Peyer's patch (tissue), 4 donors: ENCODE results near the gene PBX4. TPM values are rescaled to one million over a fixed set of nuclear protein-coding genes. Genes with fewer than 3 reads are reported as not detected.
A peak's percentile ranks its signal among the peaks of the same experiment; 100 is the strongest.

Source experiments
- DNase-seq, 3 donors: peaks; one replicate each; pipeline ENCODE4 v3.0.0-alpha.2; 2017 to 2019
- H3K27ac ChIP-seq, 4 donors: fragments of 200-600 bp; sonication (generic); one replicate each; pipeline ENCODE4 v1.5.1; 2016 to 2019
- H3K27me3 ChIP-seq, 2 donors: fragments of 200-600 bp; sonication (generic); one replicate each; pipeline ENCODE4 v1.5.1; 2019
- H3K36me3 ChIP-seq, 3 donors: fragments of 200-600 bp; sonication (generic); one replicate each; pipeline ENCODE4 v1.5.1; 2016 to 2019
- H3K4me1 ChIP-seq, 4 donors: fragments of 200-600 bp; sonication (generic); one replicate each; pipeline ENCODE4 v1.5.1; 2016 to 2019
- H3K4me3 ChIP-seq, 4 donors: fragments of 200-600 bp; sonication (generic); 1 replicate in 3 of 4; 2 replicates in 1 of 4; pipeline ENCODE4 v1.5.1; 2016 to 2019; ENCODE audit warnings: mild to moderate bottlenecking in 1 of 4
- H3K9me3 ChIP-seq, 4 donors: fragments of 200-600 bp; sonication (generic); one replicate each; pipeline ENCODE4 v1.5.1; 2016 to 2019; ENCODE audit warnings: mild to moderate bottlenecking in 1 of 4
- CTCF ChIP-seq, 6 experiments: fragments of 450-650 bp in 4 of 6; fragments of 200-600 bp in 2 of 6; sonication (generic) in 1 of 6; IDR thresholded peaks; one replicate each; pipeline ENCODE4 v1.5.1; 2017 to 2019; ENCODE audit warnings: antibody characterized with exemption in 6 of 6, mild to moderate bottlenecking in 3 of 6, moderate library complexity in 1 of 6
- POLR2A ChIP-seq, 2 donors: fragments of 450-650 bp; IDR thresholded peaks; one replicate each; pipeline ENCODE4 v1.5.1; 2017; ENCODE audit warnings: antibody characterized with exemption in 2 of 2, mild to moderate bottlenecking in 2 of 2, moderate library complexity in 2 of 2
- total RNA-seq, 4 donors: library from RNA; depleted of rRNA; stranded (reverse); fragments of >200 nt; gene quantifications; one replicate each; pipeline ENCODE4 v1.1.0, GENCODE V29; 2016

The PBX4 gene
- total RNA-seq, 4 donors from 2014 or later: 6.8 to 23.1 (median 14.1) TPM

GRCh38 chr19:19584356-19584755 is 34.1 kb downstream of the PBX4 start:
- no peaks in the 10 kb centered on the region for H3K27me3 ChIP-seq
- no peak for TF ChIP-seq POLR2A (IDR thresholded peaks at IDR 0.05)
- no peak for TF ChIP-seq CTCF (IDR thresholded peaks at IDR 0.05)
- no peak for DNase-seq
- peaks cover 0 to 7% (median 0%) of the 10 kb centered on the region in 4 donors for H3K4me1 ChIP-seq
- no peaks in the 10 kb centered on the region for H3K36me3 ChIP-seq
- H3K9me3 ChIP-seq: no peaks in the 10 kb centered on the region
- no peak overlapping the region for H3K4me3 ChIP-seq
- no peak overlapping the region for H3K27ac ChIP-seq

- Histone ChIP-seq H3K36me3 (no peaks in the 10 kb centered on the region), H3K4me3 (no peak overlapping the region), H3K9me3 (no peaks in the 10 kb centered on the region), H3K27ac (no peak overlapping the region), H3K27me3 (no peaks in the 10 kb centered on the region), H3K4me1 (peaks cover 0 to 7% (median 0%) of the 10 kb centered on the region in 4 donors)
- no peak for DNase-seq
- TF ChIP-seq POLR2A (IDR thresholded peaks at IDR 0.05) (no peak), CTCF (IDR thresholded peaks at IDR 0.05) (no peak)
Observed at GRCh38 chr19:19582471-19582870, 36.0 kb downstream of the PBX4 start.

GRCh38 chr19:19581391-19581790 is 37.1 kb downstream of the PBX4 start:
- DNase-seq: no peak
- TF ChIP-seq POLR2A (IDR thresholded peaks at IDR 0.05): no peak
- TF ChIP-seq CTCF (IDR thresholded peaks at IDR 0.05): no peak
- no peak overlapping the region for H3K27ac ChIP-seq

GRCh38 chr19:19580418-19580817 is 38.1 kb downstream of the PBX4 start:
- H3K36me3 ChIP-seq: no peaks in the 10 kb centered on the region
- peaks cover 0 to 7% (median 0%) of the 10 kb centered on the region in 4 donors for H3K4me1 ChIP-seq
- H3K4me3 ChIP-seq: no peak overlapping the region
- H3K27me3 ChIP-seq: no peaks in the 10 kb centered on the region
- H3K9me3 ChIP-seq: no peaks in the 10 kb centered on the region
- no peak for DNase-seq
- no peak for TF ChIP-seq POLR2A (IDR thresholded peaks at IDR 0.05)
- TF ChIP-seq CTCF (IDR thresholded peaks at IDR 0.05): no peak
- H3K27ac ChIP-seq: peak overlapping the region in 2 of 4 donors; percentile 44 to 72

More at GRCh38 chr19:19581391-19581790, 37.1 kb downstream of the PBX4 start:
- no peaks in the 10 kb centered on the region for H3K9me3 ChIP-seq
- H3K27me3 ChIP-seq: no peaks in the 10 kb centered on the region
- H3K36me3 ChIP-seq: no peaks in the 10 kb centered on the region
- peaks cover 0 to 7% (median 0%) of the 10 kb centered on the region in 4 donors for H3K4me1 ChIP-seq
- no peak overlapping the region for H3K4me3 ChIP-seq

- no peaks in the 10 kb centered on the region for H3K36me3 ChIP-seq
- no peaks in the 10 kb centered on the region for H3K27me3 ChIP-seq
- no peaks in the 10 kb centered on the region for H3K9me3 ChIP-seq
- no peak overlapping the region for H3K4me3 ChIP-seq
- TF ChIP-seq CTCF (IDR thresholded peaks at IDR 0.05): no peak
- TF ChIP-seq POLR2A (IDR thresholded peaks at IDR 0.05): no peak
- no peak for DNase-seq
- H3K27ac ChIP-seq: peak overlapping the region in 1 of 4 donors; percentile 72
- peaks cover 0 to 7% (median 0%) of the 10 kb centered on the region in 4 donors for H3K4me1 ChIP-seq
Observed at GRCh38 chr19:19579533-19580361, 38.7 kb downstream of the PBX4 start.
